Measurements from ENCODE around the gene NELFB. TPM values are rescaled to one million over a fixed set of nuclear protein-coding genes. Genes with fewer than 3 reads are reported as not detected.

NELFB gene
- total and polyA plus RNA-seq, 10 donors: 26.6 to 49.7 (median 38.7) TPM

DNA sequence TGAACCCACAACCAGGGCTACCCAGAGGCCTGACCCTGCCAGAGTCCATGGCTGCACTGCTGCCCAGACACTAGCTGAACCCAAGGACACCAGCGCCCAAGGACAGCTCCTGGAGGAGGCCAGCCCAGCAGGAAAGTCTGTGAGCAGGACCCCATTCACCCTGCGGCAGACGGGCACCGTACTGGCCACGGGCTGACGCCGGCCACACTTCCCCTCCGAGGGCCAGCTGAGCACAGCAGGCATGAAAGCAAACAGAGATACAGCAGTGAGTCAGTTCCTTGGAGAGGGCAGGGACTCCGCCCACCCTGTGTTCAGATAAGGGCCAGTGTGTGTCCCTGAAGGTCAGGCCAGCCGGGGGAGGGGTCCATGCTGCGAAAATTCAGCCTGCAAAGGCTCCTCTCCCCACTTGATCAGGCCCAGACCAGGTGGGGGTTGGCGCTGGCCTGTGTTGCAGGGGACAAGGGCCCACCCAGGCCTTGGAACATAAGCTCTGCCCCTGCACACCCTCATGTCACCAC, 36.3 kb upstream of the NELFB start:
- TF ChIP-seq, protein P1, sequence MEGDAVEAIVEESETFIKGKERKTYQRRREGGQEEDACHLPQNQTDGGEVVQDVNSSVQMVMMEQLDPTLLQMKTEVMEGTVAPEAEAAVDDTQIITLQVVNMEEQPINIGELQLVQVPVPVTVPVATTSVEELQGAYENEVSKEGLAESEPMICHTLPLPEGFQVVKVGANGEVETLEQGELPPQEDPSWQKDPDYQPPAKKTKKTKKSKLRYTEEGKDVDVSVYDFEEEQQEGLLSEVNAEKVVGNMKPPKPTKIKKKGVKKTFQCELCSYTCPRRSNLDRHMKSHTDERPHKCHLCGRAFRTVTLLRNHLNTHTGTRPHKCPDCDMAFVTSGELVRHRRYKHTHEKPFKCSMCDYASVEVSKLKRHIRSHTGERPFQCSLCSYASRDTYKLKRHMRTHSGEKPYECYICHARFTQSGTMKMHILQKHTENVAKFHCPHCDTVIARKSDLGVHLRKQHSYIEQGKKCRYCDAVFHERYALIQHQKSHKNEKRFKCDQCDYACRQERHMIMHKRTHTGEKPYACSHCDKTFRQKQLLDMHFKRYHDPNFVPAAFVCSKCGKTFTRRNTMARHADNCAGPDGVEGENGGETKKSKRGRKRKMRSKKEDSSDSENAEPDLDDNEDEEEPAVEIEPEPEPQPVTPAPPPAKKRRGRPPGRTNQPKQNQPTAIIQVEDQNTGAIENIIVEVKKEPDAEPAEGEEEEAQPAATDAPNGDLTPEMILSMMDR (IDR thresholded peaks at IDR 0.05 in 8 of 11, conservative IDR thresholded peaks at IDR 0.05 in 3 of 11): no peak
- TF ChIP-seq POLR2AphosphoS5 (IDR thresholded peaks at IDR 0.05): peak; percentile 4 to 79 (median 49)
- TF ChIP-seq POLR2A (IDR thresholded peaks at IDR 0.05): no peak
- Histone ChIP-seq H3K27me3 (replicated peaks in 1 of 7) (peaks cover 0 to 18% (median 4%) of the 10 kb centered on the region in 7 donors), H3K4me3 (no peak overlapping the region), H3K4me1 (peaks cover 8 to 59% (median 34%) of the 10 kb centered on the region in 6 donors), H3K27ac (peak overlapping the region in 3 of 8 donors; percentile 26 to 50 (median 47)), H3K9me3 (no peaks in the 10 kb centered on the region), H3K36me3 (peaks cover 0 to 45% (median 13%) of the 10 kb centered on the region in 6 donors)
- 76 to 83% (median 81%) methylated on average over 5 to 12 of the region's 12 CpGs for WGBS, 5 donors
- no peak for DNase-seq
- intact Hi-C loops (cut with DNase I; ENCODE audit: low total_unique reads): no loop called here

DNA sequence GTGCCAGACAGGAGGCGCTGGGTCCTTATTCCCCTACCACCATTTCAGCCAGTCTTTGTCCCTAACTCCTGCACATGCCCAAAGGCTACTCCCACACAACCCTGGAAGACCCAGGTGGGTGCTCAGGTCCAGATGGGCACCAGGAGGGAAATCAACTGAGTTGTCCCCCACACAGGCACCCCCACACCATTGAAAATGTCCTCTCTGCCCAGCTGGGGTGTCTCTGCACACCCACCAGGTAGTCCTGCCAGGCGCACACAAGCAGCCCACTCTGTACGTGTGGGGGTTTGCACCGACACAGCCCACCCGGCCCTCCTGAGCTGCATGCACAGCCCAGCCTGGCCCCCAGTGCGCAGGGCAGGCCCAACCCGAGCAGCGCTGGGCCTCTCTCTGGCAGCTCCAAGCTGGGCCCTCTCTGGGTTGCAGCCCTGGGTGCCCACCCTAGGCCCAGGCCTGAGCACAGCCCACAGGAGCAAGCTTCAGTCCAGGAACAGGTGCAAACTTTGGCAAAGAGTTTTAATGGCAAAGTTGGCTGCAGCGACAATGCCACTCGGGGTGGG, 35.3 kb upstream of the NELFB start:
- H3K9me3 ChIP-seq: no peaks in the 10 kb centered on the region
- peaks cover 8 to 69% (median 44%) of the 10 kb centered on the region in 6 donors for H3K4me1 ChIP-seq
- 89 to 98% (median 95%) methylated on average over 4 to 10 of the region's 10 CpGs for WGBS, 5 donors

DNA sequence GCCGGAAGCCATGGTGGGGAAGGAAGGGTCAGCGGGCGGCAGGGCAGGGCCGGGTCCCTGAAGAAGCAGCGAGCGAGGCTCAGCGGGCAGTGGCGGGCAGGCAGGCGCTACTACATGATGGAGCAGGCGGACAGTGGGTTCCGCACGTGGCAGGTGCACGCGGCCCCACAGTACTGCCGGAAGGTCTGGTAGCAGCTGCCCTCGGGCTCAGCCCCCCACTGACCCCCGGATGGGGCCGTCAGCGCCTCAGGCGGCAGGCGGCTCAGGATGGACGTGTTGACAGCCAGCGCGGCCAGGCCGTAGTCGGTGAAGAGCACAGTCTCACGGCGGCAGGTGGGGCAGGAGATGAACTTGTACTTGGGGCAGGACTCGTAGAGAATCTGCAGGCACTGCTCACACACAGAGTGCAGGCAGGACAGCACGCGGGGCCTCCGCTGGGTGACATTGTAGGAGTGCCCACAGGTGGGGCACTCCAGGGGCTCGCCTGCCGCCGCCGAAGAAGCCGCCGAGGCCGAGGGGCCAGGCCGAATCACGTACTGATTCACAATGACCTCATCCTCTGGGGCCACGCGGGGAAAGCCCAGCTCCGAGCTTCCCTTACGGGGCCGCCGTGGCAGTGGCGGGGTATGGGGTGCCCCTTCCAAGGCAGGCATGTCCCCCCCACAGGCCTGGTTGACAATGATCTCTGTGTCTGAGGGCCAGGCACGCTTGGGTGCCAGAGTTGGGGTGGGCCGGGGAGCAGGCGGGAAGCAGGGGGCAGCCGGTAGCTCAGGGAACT, 34.6 kb upstream of the NELFB start:
- H3K36me3 ChIP-seq: peaks cover 0 to 28% (median 9%) of the 10 kb centered on the region in 6 donors
- no peak for DNase-seq
- TF ChIP-seq, protein P1 (IDR thresholded peaks at IDR 0.05 in 8 of 11, conservative IDR thresholded peaks at IDR 0.05 in 3 of 11): no peak
- TF ChIP-seq POLR2AphosphoS5 (IDR thresholded peaks at IDR 0.05): peak in 1 of 3 donors; percentile 27
- TF ChIP-seq POLR2A (IDR thresholded peaks at IDR 0.05): no peak
- intact Hi-C loops (cut with DNase I; ENCODE audit: low total_unique reads): loop anchor here (5.0 kb wide), 1 partner anchor 103 kb away; no protein-coding TSS in a partner anchor
- WGBS, 5 donors: 89 to 94% (median 93%) methylated on average over 45 to 52 of the region's 52 CpGs
- peaks cover 0 to 18% (median 4%) of the 10 kb centered on the region in 7 donors for H3K27me3 ChIP-seq (replicated peaks in 1 of 7)
- H3K27ac ChIP-seq: no peak overlapping the region
- no peaks in the 10 kb centered on the region for H3K9me3 ChIP-seq
- peaks cover 8 to 73% (median 44%) of the 10 kb centered on the region in 6 donors for H3K4me1 ChIP-seq
- no peak overlapping the region for H3K4me3 ChIP-seq

More for the DNA sequence above, 35.3 kb upstream of the NELFB start:
- intact Hi-C loops (cut with DNase I; ENCODE audit: low total_unique reads): loop anchor here (5.0 kb wide), 1 partner anchor 103 kb away; no protein-coding TSS in a partner anchor
- H3K4me3 ChIP-seq: no peak overlapping the region
- H3K27ac ChIP-seq: no peak overlapping the region
- no peak for DNase-seq
- H3K36me3 ChIP-seq: peaks cover 0 to 34% (median 12%) of the 10 kb centered on the region in 6 donors
- TF ChIP-seq POLR2A (IDR thresholded peaks at IDR 0.05) (no peak), POLR2AphosphoS5 (IDR thresholded peaks at IDR 0.05) (peak in 1 of 3 donors; percentile 34)
- H3K27me3 ChIP-seq (replicated peaks in 1 of 7): peaks cover 0 to 18% (median 4%) of the 10 kb centered on the region in 7 donors

DNA sequence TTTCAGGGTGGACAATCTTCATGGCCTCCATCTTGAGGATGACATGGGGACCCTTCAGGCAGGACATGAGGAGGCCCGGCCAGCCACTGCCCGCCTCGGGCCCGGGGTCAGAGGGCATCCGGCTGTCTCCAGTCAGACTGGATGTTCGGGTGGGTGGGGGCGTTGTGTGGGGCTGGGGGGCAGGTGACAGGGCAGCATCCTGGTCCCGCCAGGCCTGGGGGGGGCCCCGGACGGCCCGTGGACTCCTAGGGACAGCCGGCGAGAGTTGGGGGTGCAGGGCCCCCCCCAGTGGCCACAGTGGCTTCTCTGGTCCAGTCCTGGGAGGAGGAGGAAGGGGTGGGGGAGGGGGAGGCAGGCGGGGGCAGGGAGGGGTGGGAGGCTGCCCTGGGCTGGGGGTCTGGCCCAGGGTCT, 34.0 kb upstream of the NELFB start:
- H3K4me3 ChIP-seq: peak overlapping the region in 1 of 8 donors; percentile 81
- 84 to 87% (median 85%) methylated on average over 13 to 14 of the region's 14 CpGs; no CpG with 5 or more reads in 2 of the 5 donors for WGBS, 5 donors
- H3K27me3 ChIP-seq (replicated peaks in 1 of 7): peaks cover 0 to 18% (median 4%) of the 10 kb centered on the region in 7 donors
- TF ChIP-seq, protein P1 (IDR thresholded peaks at IDR 0.05 in 8 of 11, conservative IDR thresholded peaks at IDR 0.05 in 3 of 11): no peak
- no peak for TF ChIP-seq POLR2AphosphoS5 (IDR thresholded peaks at IDR 0.05)
- TF ChIP-seq POLR2A (IDR thresholded peaks at IDR 0.05): no peak
- H3K4me1 ChIP-seq: peaks cover 8 to 73% (median 44%) of the 10 kb centered on the region in 6 donors
- H3K27ac ChIP-seq: no peak overlapping the region
- DNase-seq: no peak
- H3K36me3 ChIP-seq: peaks cover 0 to 22% (median 4%) of the 10 kb centered on the region in 6 donors
- intact Hi-C loops (cut with DNase I; ENCODE audit: low total_unique reads): loop anchor here (5.0 kb wide), 1 partner anchor 104 kb away; no protein-coding TSS in a partner anchor
- H3K9me3 ChIP-seq: no peaks in the 10 kb centered on the region

Measured in spleen (tissue), 11 donors.